GM18520 (cell line): ENCODE data around the gene SMIM44.
"Not testable (repeated sequence)": the region's sequence is repeated elsewhere in the genome, so short reads cannot be mapped to it uniquely, and the experiment has no call there.

ENCODE experiments used
- ATAC-seq: cut with Tn5 transposase; IDR thresholded peaks from one replicate; pipeline ENCODE4 v1.9.1; 2021; ENCODE audit not compliant: unreplicated experiment

Gene SMIM44

DNA sequence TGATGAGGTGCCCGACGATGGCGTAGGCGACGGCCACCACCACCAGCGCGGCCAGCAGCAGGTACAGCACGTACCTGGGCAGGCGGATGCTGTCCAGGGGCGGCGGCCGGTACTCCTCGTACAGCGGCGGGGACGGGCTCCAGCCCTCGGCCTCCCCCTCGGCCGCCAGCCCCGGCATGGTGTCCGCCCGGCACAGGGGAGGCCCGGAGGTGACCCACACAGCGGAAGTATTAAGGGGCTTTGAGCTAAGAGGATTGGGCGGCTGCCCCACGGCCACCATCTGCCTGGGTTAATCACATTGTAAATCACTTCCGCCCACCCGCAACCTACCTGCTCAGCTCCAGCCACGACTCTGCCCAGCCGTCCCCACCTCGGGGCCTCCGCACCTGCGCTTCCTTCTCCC lies at the start of gene SMIM44:
Gene SMIM44 (minus strand): TSS at position 216 of the 403 bp plus-strand sequence. CDS start 38 bp downstream, at position 178.
- ATAC-seq = no peak

DNA sequence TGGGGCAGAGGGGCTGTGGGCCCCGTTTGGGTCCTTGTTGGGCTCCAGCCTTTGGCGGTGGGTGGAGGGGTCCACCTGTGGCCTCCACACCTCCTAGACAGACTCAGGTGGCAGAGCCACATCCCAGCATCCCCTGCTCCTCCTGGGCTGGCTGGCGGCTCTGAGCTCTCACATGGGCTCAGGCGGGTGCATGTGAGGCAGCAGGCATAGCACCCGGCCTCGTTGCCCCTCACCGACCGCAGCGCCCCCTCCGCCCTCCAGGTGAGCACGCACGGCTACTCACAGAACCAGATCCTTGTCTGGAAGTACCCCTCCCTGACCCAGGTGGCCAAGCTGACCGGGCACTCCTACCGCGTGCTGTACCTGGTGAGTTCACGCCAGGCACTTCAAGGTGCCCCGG lies 49.8 kb upstream of the SMIM44 start:
- no peak for ATAC-seq

- ATAC-seq = no peak
Measured at GRCh38 chr19:3532154-3532786, 49.0 kb upstream of the SMIM44 start.

GRCh38 chr19:3531716-3532115 lies 48.5 kb upstream of the SMIM44 start:
- ATAC-seq = no peak

- no peak for ATAC-seq
Measured at GRCh38 chr19:3530389-3530788, 47.1 kb upstream of the SMIM44 start.

GRCh38 chr19:3529299-3529698 lies 46.1 kb upstream of the SMIM44 start:
- not testable (repeated sequence) for ATAC-seq

DNA sequence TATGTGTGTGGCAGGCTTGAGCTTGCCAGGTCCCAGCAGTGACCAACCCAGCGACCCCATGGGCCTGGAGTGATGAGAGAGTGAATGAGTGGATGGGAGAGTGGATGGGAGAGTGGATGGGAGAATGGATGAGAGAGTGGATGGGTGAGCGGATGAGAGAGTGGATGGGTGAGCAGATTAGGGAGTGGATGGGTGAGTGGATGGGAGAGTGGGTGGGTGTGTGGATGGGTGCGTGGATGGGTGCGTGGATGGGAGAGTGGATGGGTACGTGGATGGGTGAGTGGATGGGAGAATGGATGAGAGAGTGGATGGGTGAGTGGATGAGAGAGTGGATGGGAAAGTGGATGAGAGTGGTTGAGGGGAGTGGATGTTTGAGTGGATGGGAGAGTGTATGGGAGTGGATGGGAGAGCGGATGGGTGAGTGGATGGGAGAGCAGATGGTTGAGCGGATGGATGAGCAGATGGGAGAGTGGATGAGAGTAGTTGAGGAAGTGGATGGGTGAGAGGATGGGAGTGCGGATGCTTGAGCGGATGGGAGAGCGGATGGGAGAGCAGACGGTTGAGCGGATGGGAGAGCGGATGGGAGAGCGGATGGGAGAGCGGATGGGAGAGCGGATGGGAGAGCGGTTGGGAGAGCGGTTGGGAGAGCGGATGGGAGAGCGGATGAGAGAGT lies 45.4 kb upstream of the SMIM44 start:
- no peak for ATAC-seq

GRCh38 chr19:3528080-3528479 lies 44.8 kb upstream of the SMIM44 start:
- no peak for ATAC-seq

DNA sequence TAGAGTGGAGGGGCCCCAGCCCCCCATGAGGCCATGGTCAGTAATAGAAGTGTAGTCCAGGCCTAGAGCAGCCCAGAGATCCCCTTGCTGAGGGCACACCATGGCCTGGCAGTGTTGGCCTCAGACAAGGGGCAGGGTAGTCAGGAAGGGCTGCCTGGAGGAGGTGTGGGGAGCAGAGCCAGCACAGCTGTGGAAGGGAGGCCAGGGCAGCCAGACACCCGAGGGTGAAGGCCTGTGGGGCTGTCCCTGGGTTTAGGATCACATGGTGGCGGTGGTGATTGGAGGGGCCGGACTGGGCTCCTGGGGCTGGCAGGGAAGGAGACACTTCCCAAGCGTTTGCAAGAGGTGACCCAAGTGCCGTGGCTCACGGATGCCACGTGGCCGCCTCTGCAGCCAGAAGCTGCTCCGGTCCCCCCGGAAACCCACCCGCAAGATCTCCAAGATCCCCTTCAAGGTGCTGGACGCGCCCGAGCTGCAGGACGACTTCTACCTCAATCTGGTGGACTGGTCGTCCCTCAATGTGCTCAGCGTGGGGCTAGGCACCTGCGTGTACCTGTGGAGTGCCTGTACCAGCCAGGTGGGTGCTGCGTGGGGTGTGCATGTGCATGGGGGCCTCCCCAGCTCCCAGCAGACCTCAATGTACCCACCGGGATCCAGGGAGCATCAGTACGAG lies 44.1 kb upstream of the SMIM44 start:
- ATAC-seq = no peak

- ATAC-seq = no peak
Measured at GRCh38 chr19:3526507-3527237, 43.4 kb upstream of the SMIM44 start.

- ATAC-seq = no peak
Measured at GRCh38 chr19:3524904-3525451, 41.7 kb upstream of the SMIM44 start.

DNA sequence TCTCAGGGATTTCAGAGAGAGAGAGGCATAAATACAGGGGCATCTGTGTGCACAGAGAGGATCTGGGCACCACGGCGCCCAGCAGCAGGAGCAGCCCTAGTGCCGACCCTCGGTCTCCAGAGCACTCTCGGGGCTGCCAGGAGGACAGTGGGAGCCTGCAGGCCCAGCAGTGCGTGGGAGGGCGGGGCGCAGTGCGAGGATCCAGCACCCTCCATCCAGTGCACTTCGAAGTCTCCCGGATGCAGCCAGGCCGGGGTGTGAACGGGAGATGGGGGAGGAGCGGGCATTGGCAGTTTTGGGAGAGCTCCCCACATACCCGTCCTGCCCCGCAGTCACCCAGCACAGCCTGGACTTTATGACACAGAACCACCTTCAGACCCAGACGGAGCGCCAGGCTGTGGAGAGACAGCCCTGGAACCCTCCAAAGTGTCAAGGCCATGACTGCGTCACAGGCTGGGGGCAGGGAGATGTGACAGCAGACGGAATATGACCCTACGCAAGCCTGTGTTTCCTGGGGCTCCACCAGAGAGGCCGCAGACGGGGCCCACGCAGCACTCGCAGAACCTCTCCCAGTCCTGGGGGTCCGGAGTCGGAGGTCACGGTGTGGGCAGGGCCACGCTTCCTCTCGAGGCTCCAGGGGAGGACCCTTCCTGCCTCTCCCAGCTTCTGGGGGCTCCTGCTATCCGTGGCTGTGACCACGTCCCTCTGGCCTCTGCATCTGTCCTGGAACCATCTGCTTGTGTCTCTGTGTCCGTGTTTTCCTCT lies 41.0 kb upstream of the SMIM44 start:
- ATAC-seq = no peak

- no peak for ATAC-seq
Measured at GRCh38 chr19:3523361-3524077, 40.3 kb upstream of the SMIM44 start.

DNA sequence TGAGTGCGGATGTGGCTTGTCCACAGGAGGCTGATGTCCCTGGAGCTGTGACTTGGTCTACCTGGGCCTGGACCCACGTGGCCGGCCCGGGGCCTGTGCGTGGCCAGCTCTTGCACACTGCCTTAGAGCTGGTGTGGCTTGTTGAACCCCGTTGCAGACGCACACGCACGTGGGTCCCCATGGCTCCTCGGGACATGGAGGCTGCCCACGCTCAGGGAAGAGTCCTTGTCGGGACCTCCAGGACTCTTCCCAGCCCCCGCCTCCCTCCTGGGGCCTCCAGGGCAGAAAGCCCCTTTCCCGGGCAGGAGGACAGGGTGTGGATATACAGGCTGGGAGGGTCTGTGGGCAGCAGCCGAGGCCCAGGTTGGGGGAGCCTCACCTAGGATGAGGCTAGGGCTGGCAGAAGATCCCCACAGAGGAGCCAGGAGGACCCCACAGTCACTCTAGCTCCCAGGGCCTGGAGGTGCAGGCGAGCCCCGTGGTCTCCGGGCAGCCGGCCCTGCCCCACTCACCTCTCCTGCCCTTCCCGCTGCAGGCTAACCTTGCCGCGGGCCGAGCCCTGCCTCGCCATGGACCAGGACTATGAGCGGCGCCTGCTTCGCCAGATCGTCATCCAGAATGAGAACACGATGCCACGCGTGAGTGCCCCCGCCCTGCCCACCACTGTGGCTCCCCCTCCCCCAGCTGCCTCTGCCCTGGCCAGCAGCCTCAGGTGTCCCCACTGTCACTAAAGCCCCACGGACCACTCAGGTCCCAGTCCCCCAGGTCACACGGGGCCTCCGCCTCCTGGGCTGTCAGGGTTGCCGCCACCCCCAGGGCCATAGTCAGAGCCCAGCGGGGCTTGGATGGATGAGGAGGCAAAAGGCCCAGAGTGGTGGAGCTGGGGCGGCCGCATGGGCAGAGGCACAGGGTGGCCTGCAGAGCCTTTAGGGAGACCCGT lies 39.5 kb upstream of the SMIM44 start:
- ATAC-seq = no peak

DNA sequence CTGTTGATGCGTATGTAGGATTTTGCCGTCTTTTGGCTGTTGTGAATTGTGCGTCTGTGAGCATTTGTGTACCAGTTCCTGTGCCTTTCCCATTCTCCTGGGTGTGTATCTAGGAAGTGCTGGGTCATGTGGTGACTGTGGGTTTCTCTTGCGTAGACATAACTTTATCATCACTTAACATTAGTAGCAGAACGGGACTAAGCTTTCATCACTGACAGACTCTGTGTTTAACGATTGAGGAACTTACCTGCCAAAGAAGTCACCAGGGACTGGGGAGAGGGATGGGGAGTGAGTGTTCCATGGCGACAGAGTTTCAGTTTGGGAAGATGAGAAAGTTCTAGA lies 37.8 kb upstream of the SMIM44 start:
- no peak for ATAC-seq

GRCh38 chr19:3520166-3521103 lies 37.2 kb upstream of the SMIM44 start:
- ATAC-seq = no peak

- ATAC-seq = no peak
Measured at GRCh38 chr19:3519126-3519525, 35.9 kb upstream of the SMIM44 start.

GRCh38 chr19:3518659-3519058 lies 35.4 kb upstream of the SMIM44 start:
- no peak for ATAC-seq
